ENCODE data around the gene RFXAP. TPM values are rescaled to one million over a fixed set of nuclear protein-coding genes. Genes with fewer than 3 reads are reported as not detected.

The RFXAP gene
- total RNA-seq, 1 experiment from 2014 or later: 8.7 TPM

- Histone ChIP-seq H3K4me1 (ENCODE audit: insufficient read depth, low read length) (peaks cover 4% of the 10 kb centered on the region; the same call in 1 of the 2 replicates), H3K4ac (ENCODE audit: low read depth, low read length) (no peak overlapping the region), H2BK15ac (ENCODE audit: low read depth, low read length) (no peak overlapping the region), H2AK5ac (ENCODE audit: insufficient read length, low read length) (no peak overlapping the region), H2BK5ac (ENCODE audit: insufficient read length, low read length) (no peak overlapping the region), H3K79me1 (ENCODE audit: insufficient read depth, low read depth, low read length, poor library complexity, severe bottlenecking) (no peaks in the 10 kb centered on the region), H3K4me2 (ENCODE audit: insufficient read depth, insufficient read length, low read length) (no peak overlapping the region), H3K27me3 (ENCODE audit: insufficient read depth, low read length) (no peaks in the 10 kb centered on the region), H3K23me2 (ENCODE audit: insufficient read length, low read depth, low read length, poor library complexity, severe bottlenecking) (no peaks in the 10 kb centered on the region), H4K8ac (replicated peaks; ENCODE audit: insufficient read length, low read depth, low read length) (no peak overlapping the region), H4K5ac (ENCODE audit: insufficient read length, low read depth, low read length) (no peak overlapping the region), H3K9me3 (ENCODE audit: control insufficient read depth, low read depth, low read length) (no peaks in the 10 kb centered on the region), H4K20me1 (ENCODE audit: control insufficient read depth, insufficient read depth, insufficient read length) (no peaks in the 10 kb centered on the region), H3K56ac (ENCODE audit: insufficient read length, low read depth, low read length) (no peak overlapping the region), H2BK12ac (ENCODE audit: insufficient read length, low read depth, low read length) (no peak overlapping the region), H2BK20ac (ENCODE audit: low read depth, low read length, poor library complexity, severe bottlenecking) (no peak overlapping the region), H3K9ac (ENCODE audit: extremely low read depth, insufficient read length, low read length) (no peak overlapping the region), H4K91ac (ENCODE audit: insufficient read length, low read depth, low read length) (no peak overlapping the region), H2AFZ (ENCODE audit: low read length) (no peak overlapping the region), H3K14ac (ENCODE audit: insufficient read depth, low read length) (no peak overlapping the region), H3K18ac (ENCODE audit: insufficient read length, low read depth, low read length) (no peak overlapping the region), H3K27ac (ENCODE audit: insufficient read length, low read depth, low read length) (no peak overlapping the region), H2BK120ac (ENCODE audit: low read depth, low read length, poor library complexity, severe bottlenecking) (no peak overlapping the region), H3K79me2 (ENCODE audit: insufficient read depth, low read length) (no peaks in the 10 kb centered on the region), H3K23ac (ENCODE audit: insufficient read length, low read depth, low read length) (no peak overlapping the region), H3T11ph (ENCODE audit: low read length) (no peak overlapping the region)
- no peak overlapping the region for H3K4me3 Mint-ChIP-seq
- no peak for TF ChIP-seq CTCF (conservative IDR thresholded peaks at IDR 0.05)
- H3K27me3 Mint-ChIP-seq (ENCODE audit: low read depth): no peaks in the 10 kb centered on the region
- H3K4me1 Mint-ChIP-seq: peaks cover 24 to 28% of the 10 kb centered on the region in 2 experiments
- no CpG with 5 or more reads among the region's 3 CpGs for WGBS (ENCODE audit: extremely low coverage, insufficient read length, low lambda C conversion rate)
- no peak for DNase-seq
- no peak overlapping the region for H3K27ac Mint-ChIP-seq
- H3K9me3 Mint-ChIP-seq: no peaks in the 10 kb centered on the region
- H3K36me3 Mint-ChIP-seq (ENCODE audit: insufficient read depth in 1 of 3, low read depth in 3 of 3): no peaks in the 10 kb centered on the region
These were observed 20.3 kb downstream of the RFXAP start for GRCh38 chr13:36839281-36839680.

Measured in H9 (cell line).